Stomach (tissue), 9 donors: ENCODE data around the gene STXBP3. TPM values are rescaled to one million over a fixed set of nuclear protein-coding genes. Genes with fewer than 3 reads are reported as not detected.

Experiments
- DNase-seq, 2 donors: peaks; one replicate each; pipeline versions ENCODE4 v3.0.0 to v3.0.0-alpha.2; 2013 to 2019
- H3K27ac ChIP-seq, 5 donors: fragments of 200-600 bp in 4 of 5; sonication (generic) in 4 of 5; one replicate each; pipeline ENCODE4 v1.5.1; 2013 to 2019; ENCODE audit warnings: mild to moderate bottlenecking in 1 of 5, moderate library complexity in 1 of 5
- H3K27me3 ChIP-seq, 3 donors: fragments of 200-600 bp; sonication (generic); one replicate each; pipeline ENCODE4 v1.5.1; 2017 to 2019; ENCODE audit warnings: mixed run types in 1 of 3
- H3K36me3 ChIP-seq, 4 donors: fragments of 200-600 bp; sonication (generic); 1 replicate in 3 of 4; 2 replicates in 1 of 4; pipeline ENCODE4 v1.5.1; 2016 to 2019
- H3K4me1 ChIP-seq, 4 donors: fragments of 200-600 bp; sonication (generic); one replicate each; pipeline ENCODE4 v1.5.1; 2016 to 2019
- H3K4me3 ChIP-seq, 4 donors: fragments of 200-600 bp; sonication (generic) in 3 of 4; one replicate each; pipeline ENCODE4 v1.5.1; 2016 to 2019; ENCODE audit warnings: mild to moderate bottlenecking in 1 of 4
- H3K9me3 ChIP-seq, 4 donors: fragments of 200-600 bp; sonication (generic); one replicate each; pipeline ENCODE4 v1.5.1; 2016 to 2019
- CTCF ChIP-seq, 7 experiments: fragments of 450-650 bp in 4 of 7; fragments of 200-600 bp in 3 of 7; sonication (generic) in 3 of 7; IDR thresholded peaks; one replicate each; pipeline ENCODE4 v1.5.1; 2016 to 2019; ENCODE audit warnings: antibody characterized with exemption in 7 of 7, control low read depth in 2 of 7, mild to moderate bottlenecking in 1 of 7
- EP300 ChIP-seq: sonication (generic); formaldehyde crosslinking; IDR thresholded peaks from one replicate; pipeline ENCODE4 v1.6.1; 2017; ENCODE audit warnings: antibody characterized with exemption
- POLR2A ChIP-seq, 4 donors: fragments of 450-650 bp; IDR thresholded peaks; one replicate each; pipeline ENCODE4 v1.6.1; 2016; ENCODE audit warnings: antibody characterized with exemption in 4 of 4, control low read depth in 2 of 4, mild to moderate bottlenecking in 1 of 4, moderate library complexity in 1 of 4
- POLR2AphosphoS5 ChIP-seq, 3 donors: sonication (generic); formaldehyde crosslinking; IDR thresholded peaks; one replicate each; pipeline ENCODE4 v1.6.1; 2016; ENCODE audit warnings: antibody characterized with exemption in 3 of 3
- WGBS, 5 donors: extraction: QIAGEN DNeasy Blood & Tissue Kit in 3 of 5; methylation state at CpG; one replicate each; pipeline versions ENCODE4 v1.1.5 to v1.1.7; 2013 to 2018; 5-methylcytosine and 5-hydroxymethylcytosine counted together
- intact Hi-C: fragments of 100-400 bp; cut with DNase I; formaldehyde crosslinking; loops from one replicate; pipeline ENCODE4 v1.15.1; 2023; ENCODE audit warnings: low total_unique reads
- polyA plus RNA-seq, 3 donors: library from polyadenylated mRNA; stranded (reverse); fragments of 200-250 nt; gene quantifications; one replicate each; pipeline ENCODE4 v1.2.3, GENCODE V29; 2013
- total RNA-seq, 5 donors: library from RNA; depleted of rRNA; stranded (reverse); fragments of >200 nt; gene quantifications; one replicate each; pipeline versions ENCODE4 v1.1.0 to v1.2.3, GENCODE V29; 2014 to 2016
- donor health status: healthy with polysubstance abuse.
- donor health status: Bipolar disorder and iron deficiency.
- donor health status: healthy.

STXBP3 gene
- total and polyA plus RNA-seq, 8 donors: 11.7 to 170 (median 30.8) TPM

- no peaks in the 10 kb centered on the region for H3K27me3 ChIP-seq
- 51 to 69% (median 56%) methylated on average over 6 of the region's 6 CpGs for WGBS, 5 donors
- no peak for DNase-seq
These were observed 83.0 kb downstream of the STXBP3 start for GRCh38 chr1:108829498-108829916.

GRCh38 chr1:108830119-108831008 lies 83.9 kb downstream of the STXBP3 start:
- H3K4me3 ChIP-seq: peak overlapping the region in 2 of 4 donors; percentile 0 to 7
- intact Hi-C loops: loop anchor here (5.0 kb wide), 1 partner anchor 67 kb away; no protein-coding TSS in a partner anchor

More at GRCh38 chr1:108829498-108829916, 83.0 kb downstream of the STXBP3 start:
- intact Hi-C loops: no loop called here
- Histone ChIP-seq H3K4me3 (no peak overlapping the region), H3K9me3 (no peaks in the 10 kb centered on the region), H3K4me1 (peaks cover 0 to 36% (median 21%) of the 10 kb centered on the region in 4 donors), H3K36me3 (no peaks in the 10 kb centered on the region), H3K27ac (peak overlapping the region in 4 of 5 donors; percentile 82 to 86 (median 83))
- TF ChIP-seq CTCF (IDR thresholded peaks at IDR 0.05) (no peak), POLR2AphosphoS5 (IDR thresholded peaks at IDR 0.05) (no peak), EP300 (no peak), POLR2A (IDR thresholded peaks at IDR 0.05) (no peak)

GRCh38 chr1:108831225-108831624 lies 84.8 kb downstream of the STXBP3 start:
- DNase-seq: peak in 1 of 2 donors; percentile 68
- TF ChIP-seq CTCF (IDR thresholded peaks at IDR 0.05) (no peak), POLR2AphosphoS5 (IDR thresholded peaks at IDR 0.05) (peak; percentile 20 to 43 (median 24))
- Histone ChIP-seq H3K9me3 (no peaks in the 10 kb centered on the region), H3K4me3 (no peak overlapping the region), H3K27me3 (no peaks in the 10 kb centered on the region), H3K27ac (peak overlapping the region in 4 of 5 donors; percentile 82 to 86 (median 83)), H3K36me3 (no peaks in the 10 kb centered on the region), H3K4me1 (peaks cover 0 to 36% (median 21%) of the 10 kb centered on the region in 4 donors)
- 26 to 55% (median 42%) methylated on average over 2 of the region's 2 CpGs for WGBS, 5 donors
- intact Hi-C loops: loop anchor here (5.0 kb wide), 1 partner anchor 66 kb away; no protein-coding TSS in a partner anchor

More at GRCh38 chr1:108830119-108831008, 83.9 kb downstream of the STXBP3 start:
- Histone ChIP-seq H3K36me3 (no peaks in the 10 kb centered on the region), H3K4me1 (peaks cover 0 to 36% (median 21%) of the 10 kb centered on the region in 4 donors), H3K27ac (peak overlapping the region; percentile 16 to 86 (median 82)), H3K9me3 (no peaks in the 10 kb centered on the region), H3K27me3 (no peaks in the 10 kb centered on the region)
- peak; percentile 60 to 80 for DNase-seq
- TF ChIP-seq POLR2A (IDR thresholded peaks at IDR 0.05): no peak
- TF ChIP-seq EP300: no peak
- no peak for TF ChIP-seq CTCF (IDR thresholded peaks at IDR 0.05)
- peak; percentile 70 to 86 (median 77) for TF ChIP-seq POLR2AphosphoS5 (IDR thresholded peaks at IDR 0.05)
- WGBS, 5 donors: 35 to 56% (median 47%) methylated on average over 13 to 20 of the region's 20 CpGs

- 95 to 99% (median 98%) methylated on average over 2 of the region's 2 CpGs for WGBS, 5 donors
- H3K4me1 ChIP-seq: peaks cover 0 to 33% (median 20%) of the 10 kb centered on the region in 4 donors
- intact Hi-C loops: loop anchor here (5.0 kb wide), 1 partner anchor 64 kb away; no protein-coding TSS in a partner anchor
These were observed 86.5 kb downstream of the STXBP3 start for GRCh38 chr1:108832929-108833328.

More at GRCh38 chr1:108832929-108833328, 86.5 kb downstream of the STXBP3 start:
- DNase-seq: no peak
- no peaks in the 10 kb centered on the region for H3K27me3 ChIP-seq
- no peaks in the 10 kb centered on the region for H3K9me3 ChIP-seq
- no peak for TF ChIP-seq POLR2AphosphoS5 (IDR thresholded peaks at IDR 0.05)
- TF ChIP-seq EP300: no peak
- no peak for TF ChIP-seq CTCF (IDR thresholded peaks at IDR 0.05)
- no peak for TF ChIP-seq POLR2A (IDR thresholded peaks at IDR 0.05)
- H3K27ac ChIP-seq: no peak overlapping the region
- no peaks in the 10 kb centered on the region for H3K36me3 ChIP-seq
- H3K4me3 ChIP-seq: no peak overlapping the region
